ENCODE data around the gene SRCAP.
A peak's percentile ranks its signal among the peaks of the same experiment; 100 is the strongest.

SRCAP gene

GRCh38 chr16:30785126-30786106 is 86.4 kb downstream of the SRCAP start (continued):
- no peak for TF ChIP-seq ZNF473 (tag by site-specific recombination; IDR thresholded peaks at IDR 0.05)
- TF ChIP-seq ZNF654 (tag by site-specific recombination; IDR thresholded peaks at IDR 0.05; ENCODE audit: low read depth), result 0 out of 2 replicates have a peak, but pooled peaks have one; percentile 6
- TF ChIP-seq, protein P1, sequence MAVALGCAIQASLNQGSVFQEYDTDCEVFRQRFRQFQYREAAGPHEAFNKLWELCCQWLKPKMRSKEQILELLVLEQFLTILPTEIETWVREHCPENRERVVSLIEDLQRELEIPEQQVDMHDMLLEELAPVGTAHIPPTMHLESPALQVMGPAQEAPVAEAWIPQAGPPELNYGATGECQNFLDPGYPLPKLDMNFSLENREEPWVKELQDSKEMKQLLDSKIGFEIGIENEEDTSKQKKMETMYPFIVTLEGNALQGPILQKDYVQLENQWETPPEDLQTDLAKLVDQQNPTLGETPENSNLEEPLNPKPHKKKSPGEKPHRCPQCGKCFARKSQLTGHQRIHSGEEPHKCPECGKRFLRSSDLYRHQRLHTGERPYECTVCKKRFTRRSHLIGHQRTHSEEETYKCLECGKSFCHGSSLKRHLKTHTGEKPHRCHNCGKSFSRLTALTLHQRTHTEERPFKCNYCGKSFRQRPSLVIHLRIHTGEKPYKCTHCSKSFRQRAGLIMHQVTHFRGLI (tag by site-specific recombination; IDR thresholded peaks at IDR 0.05), result no peak
- TF ChIP-seq, protein P2, sequence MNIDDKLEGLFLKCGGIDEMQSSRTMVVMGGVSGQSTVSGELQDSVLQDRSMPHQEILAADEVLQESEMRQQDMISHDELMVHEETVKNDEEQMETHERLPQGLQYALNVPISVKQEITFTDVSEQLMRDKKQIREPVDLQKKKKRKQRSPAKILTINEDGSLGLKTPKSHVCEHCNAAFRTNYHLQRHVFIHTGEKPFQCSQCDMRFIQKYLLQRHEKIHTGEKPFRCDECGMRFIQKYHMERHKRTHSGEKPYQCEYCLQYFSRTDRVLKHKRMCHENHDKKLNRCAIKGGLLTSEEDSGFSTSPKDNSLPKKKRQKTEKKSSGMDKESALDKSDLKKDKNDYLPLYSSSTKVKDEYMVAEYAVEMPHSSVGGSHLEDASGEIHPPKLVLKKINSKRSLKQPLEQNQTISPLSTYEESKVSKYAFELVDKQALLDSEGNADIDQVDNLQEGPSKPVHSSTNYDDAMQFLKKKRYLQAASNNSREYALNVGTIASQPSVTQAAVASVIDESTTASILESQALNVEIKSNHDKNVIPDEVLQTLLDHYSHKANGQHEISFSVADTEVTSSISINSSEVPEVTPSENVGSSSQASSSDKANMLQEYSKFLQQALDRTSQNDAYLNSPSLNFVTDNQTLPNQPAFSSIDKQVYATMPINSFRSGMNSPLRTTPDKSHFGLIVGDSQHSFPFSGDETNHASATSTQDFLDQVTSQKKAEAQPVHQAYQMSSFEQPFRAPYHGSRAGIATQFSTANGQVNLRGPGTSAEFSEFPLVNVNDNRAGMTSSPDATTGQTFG (tag by site-specific recombination; IDR thresholded peaks at IDR 0.05; ENCODE audit: borderline replicate concordance), result no peak
- TF ChIP-seq ZNF157 (tag by site-specific recombination; IDR thresholded peaks at IDR 0.05), result no peak
- TF ChIP-seq EGR2 (tag by site-specific recombination; IDR thresholded peaks at IDR 0.05; ENCODE audit: low read depth), result no peak
- TF ChIP-seq GLIS1 (tag by site-specific recombination; IDR thresholded peaks at IDR 0.05), result peak; percentile 62
- TF ChIP-seq ZNF394 (tag by site-specific recombination; IDR thresholded peaks at IDR 0.05; ENCODE audit: borderline replicate concordance), result peak; percentile 92
- TF ChIP-seq KLF9 (tag by site-specific recombination; IDR thresholded peaks at IDR 0.05; ENCODE audit: low read depth), result no peak
- TF ChIP-seq ZBTB17 (tag by site-specific recombination; IDR thresholded peaks at IDR 0.05), result no peak
- no peak for TF ChIP-seq ZNF174 (tag by site-specific recombination; IDR thresholded peaks at IDR 0.05)
- TF ChIP-seq PRDM2 (tag by site-specific recombination; IDR thresholded peaks at IDR 0.05; ENCODE audit: borderline replicate concordance), result no peak
- no peak for TF ChIP-seq ZNF184 (tag by site-specific recombination; IDR thresholded peaks at IDR 0.05)
- no peak for TF ChIP-seq SP7 (tag by site-specific recombination; IDR thresholded peaks at IDR 0.05)
- TF ChIP-seq BCL6B (tag by site-specific recombination; IDR thresholded peaks at IDR 0.05), result no peak
- TF ChIP-seq GLI2 (tag by site-specific recombination; IDR thresholded peaks at IDR 0.05; ENCODE audit: borderline replicate concordance, low read depth), result peak; percentile 20; the same call in 1 of the 2 replicates
- TF ChIP-seq ZNF211 (tag by site-specific recombination; IDR thresholded peaks at IDR 0.05; ENCODE audit: low read depth), result no peak
- no peak for TF ChIP-seq BCL11B (tag by site-specific recombination; IDR thresholded peaks at IDR 0.05; ENCODE audit: low read depth)
- peak; percentile 64 for TF ChIP-seq ZNF623 (tag by site-specific recombination; IDR thresholded peaks at IDR 0.05)
- 0 out of 2 replicates have a peak, but pooled peaks have one; percentile 21 for TF ChIP-seq ZNF639 (tag by site-specific recombination; IDR thresholded peaks at IDR 0.05)
- no peak for TF ChIP-seq ZFP37 (tag by site-specific recombination; IDR thresholded peaks at IDR 0.05)
- no peak for TF ChIP-seq ZNF138 (tag by site-specific recombination; IDR thresholded peaks at IDR 0.05; ENCODE audit: borderline replicate concordance)
- no peak for TF ChIP-seq ZNF530 (tag by site-specific recombination; IDR thresholded peaks at IDR 0.05; ENCODE audit: low read depth)
- no peak for TF ChIP-seq ZNF423 (tag by site-specific recombination; IDR thresholded peaks at IDR 0.05)

Data from HEK293 (cell line).